Amniotic epithelial cell (primary cell): Measurements from ENCODE around the gene RBPJ.

Experiments used
- DNase-seq: peaks from one replicate; pipeline ENCODE4 v3.0.0-alpha.2; 2010; ENCODE audit warnings: low read depth

Gene RBPJ

GRCh38 chr4:26320538-26321372 is at the start of gene RBPJ:
Gene RBPJ (plus strand): TSS chr4:26321014. CDS start chr4:26321029, 15 bp downstream.
- peak; percentile 98 for DNase-seq

GRCh38 chr4:26271703-26272102 is 49.1 kb upstream of the RBPJ start:
- no peak for DNase-seq

- no peak for DNase-seq
Observed at GRCh38 chr4:26272654-26273615, 47.9 kb upstream of the RBPJ start.

GRCh38 chr4:26273616-26273980 is 47.2 kb upstream of the RBPJ start:
- DNase-seq, result peak; percentile 29

GRCh38 chr4:26275281-26275680 is 45.5 kb upstream of the RBPJ start:
- no peak for DNase-seq

GRCh38 chr4:26279446-26279845 is 41.4 kb upstream of the RBPJ start:
- no peak for DNase-seq

- peak; percentile 17 for DNase-seq
Observed at GRCh38 chr4:26281881-26282280, 38.9 kb upstream of the RBPJ start.

GRCh38 chr4:26284536-26284935 is 36.3 kb upstream of the RBPJ start:
- DNase-seq, result no peak

- DNase-seq, result no peak
Observed at GRCh38 chr4:26285272-26285671, 35.5 kb upstream of the RBPJ start.

GRCh38 chr4:26287756-26288155 is 33.1 kb upstream of the RBPJ start:
- DNase-seq, result no peak

- peak; percentile 56 for DNase-seq
Observed at GRCh38 chr4:26288355-26288909, 32.4 kb upstream of the RBPJ start.

GRCh38 chr4:26289401-26289800 is 31.4 kb upstream of the RBPJ start:
- DNase-seq, result no peak

GRCh38 chr4:26290321-26290720 is 30.5 kb upstream of the RBPJ start:
- DNase-seq, result no peak

- DNase-seq, result no peak
Observed at GRCh38 chr4:26294904-26295303, 25.9 kb upstream of the RBPJ start.

- no peak for DNase-seq
Observed at GRCh38 chr4:26296021-26296420, 24.8 kb upstream of the RBPJ start.

GRCh38 chr4:26296514-26296913 is 24.3 kb upstream of the RBPJ start:
- DNase-seq, result no peak

- no peak for DNase-seq
Observed at GRCh38 chr4:26297219-26297618, 23.6 kb upstream of the RBPJ start.

GRCh38 chr4:26298198-26298947 is 22.4 kb upstream of the RBPJ start:
- DNase-seq, result peak; percentile 42

- DNase-seq, result no peak
Observed at GRCh38 chr4:26299254-26299882, 21.4 kb upstream of the RBPJ start.

GRCh38 chr4:26300314-26301307 is 20.2 kb upstream of the RBPJ start:
- DNase-seq, result no peak
